Subcutaneous abdominal adipose tissue (tissue), 5 donors: ENCODE results near the gene JAKMIP2.

Experiments
- H3K27ac ChIP-seq: one replicate; pipeline ENCODE4 v1.7.0; 2013; ENCODE audit warnings: low read depth, mild to moderate bottlenecking, inconsistent platforms, low read length, moderate library complexity
- H3K27me3 ChIP-seq, 5 donors: one replicate each; pipeline ENCODE4 v1.7.0; 2013; ENCODE audit warnings: low read length in 5 of 5, inconsistent platforms in 1 of 5; ENCODE audit not compliant: control insufficient read depth in 5 of 5, insufficient read depth in 4 of 5
- H3K36me3 ChIP-seq, 5 donors: one replicate each; pipeline ENCODE4 v1.7.0; 2013; ENCODE audit warnings: low read length in 5 of 5; ENCODE audit not compliant: control insufficient read depth in 5 of 5, insufficient read depth in 5 of 5
- H3K4me1 ChIP-seq, 5 donors: one replicate each; pipeline ENCODE4 v1.7.0; 2013; ENCODE audit warnings: low read length in 5 of 5, mild to moderate bottlenecking in 3 of 5, moderate library complexity in 1 of 5; ENCODE audit not compliant: control insufficient read depth in 5 of 5, insufficient read depth in 5 of 5
- H3K4me3 ChIP-seq, 5 donors: one replicate each; pipeline ENCODE4 v1.7.0; 2013; ENCODE audit warnings: low read length in 5 of 5, low read depth in 1 of 5
- H3K9ac ChIP-seq, 5 donors: one replicate each; pipeline ENCODE4 v1.7.0; 2013; ENCODE audit warnings: low read length in 5 of 5, mild to moderate bottlenecking in 4 of 5, moderate library complexity in 3 of 5
- H3K9me3 ChIP-seq, 5 donors: one replicate each; pipeline ENCODE4 v1.7.0; 2013; ENCODE audit warnings: low read length in 5 of 5; ENCODE audit not compliant: control insufficient read depth in 5 of 5
- donor health status: healthy.
- donor health status: healthy.
- donor health status: healthy.
- donor health status: healthy.
- donor health status: healthy.

The JAKMIP2 gene

DNA sequence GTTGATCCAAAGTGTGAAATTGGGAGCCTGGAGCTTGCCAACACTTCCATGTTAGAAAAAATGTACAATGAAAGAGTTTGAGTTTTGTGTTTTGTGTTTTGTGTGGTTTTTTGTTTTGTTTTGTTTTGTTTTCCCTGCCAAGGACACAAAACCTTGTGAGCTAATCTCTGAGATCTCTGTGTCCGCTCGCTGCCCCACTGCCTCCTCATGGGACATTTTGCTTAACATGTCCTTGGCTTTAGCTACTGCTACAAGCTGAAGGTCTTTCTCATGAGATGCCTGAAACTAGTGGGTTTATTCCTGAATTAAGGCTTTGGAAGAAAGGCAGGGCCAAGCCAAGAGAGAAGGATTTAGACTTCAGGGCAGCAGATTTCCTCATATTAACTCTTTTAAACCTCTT lies 7.3 kb upstream of the JAKMIP2 start:
- no peaks in the 10 kb centered on the region for H3K27me3 ChIP-seq
- H3K9ac ChIP-seq: no peak overlapping the region
- H3K4me1 ChIP-seq: no peaks in the 10 kb centered on the region
- H3K4me3 ChIP-seq: no peak overlapping the region
- H3K27ac ChIP-seq: no peak overlapping the region
- H3K9me3 ChIP-seq: no peaks in the 10 kb centered on the region
- no peaks in the 10 kb centered on the region for H3K36me3 ChIP-seq

GRCh38 chr5:147788023-147788422 lies 5.5 kb upstream of the JAKMIP2 start:
- peaks cover 0 to 3% (median 0%) of the 10 kb centered on the region in 5 donors for H3K27me3 ChIP-seq
- H3K9ac ChIP-seq: no peak overlapping the region
- H3K27ac ChIP-seq: no peak overlapping the region
- H3K9me3 ChIP-seq: no peaks in the 10 kb centered on the region
- no peak overlapping the region for H3K4me3 ChIP-seq
- no peaks in the 10 kb centered on the region for H3K36me3 ChIP-seq
- H3K4me1 ChIP-seq: no peaks in the 10 kb centered on the region

GRCh38 chr5:147786142-147786541 lies 3.6 kb upstream of the JAKMIP2 start:
- Histone ChIP-seq H3K27ac (no peak overlapping the region), H3K27me3 (peaks cover 0 to 5% (median 3%) of the 10 kb centered on the region in 5 donors), H3K4me3 (no peak overlapping the region), H3K9ac (no peak overlapping the region), H3K9me3 (no peaks in the 10 kb centered on the region), H3K4me1 (no peaks in the 10 kb centered on the region), H3K36me3 (no peaks in the 10 kb centered on the region)

GRCh38 chr5:147784146-147784987 lies 1.8 kb upstream of the JAKMIP2 start:
- H3K27me3 ChIP-seq: peaks cover 0 to 5% (median 3%) of the 10 kb centered on the region in 5 donors
- no peak overlapping the region for H3K9ac ChIP-seq
- no peaks in the 10 kb centered on the region for H3K36me3 ChIP-seq
- no peak overlapping the region for H3K27ac ChIP-seq
- H3K4me3 ChIP-seq: no peak overlapping the region
- no peaks in the 10 kb centered on the region for H3K4me1 ChIP-seq
- no peaks in the 10 kb centered on the region for H3K9me3 ChIP-seq

- Histone ChIP-seq H3K4me1 (no peaks in the 10 kb centered on the region), H3K27me3 (peaks cover 0 to 5% (median 3%) of the 10 kb centered on the region in 5 donors), H3K9ac (no peak overlapping the region), H3K36me3 (no peaks in the 10 kb centered on the region), H3K9me3 (no peaks in the 10 kb centered on the region), H3K4me3 (no peak overlapping the region), H3K27ac (no peak overlapping the region)
Measured at GRCh38 chr5:147780924-147781573, 1.5 kb downstream of the JAKMIP2 start.

DNA sequence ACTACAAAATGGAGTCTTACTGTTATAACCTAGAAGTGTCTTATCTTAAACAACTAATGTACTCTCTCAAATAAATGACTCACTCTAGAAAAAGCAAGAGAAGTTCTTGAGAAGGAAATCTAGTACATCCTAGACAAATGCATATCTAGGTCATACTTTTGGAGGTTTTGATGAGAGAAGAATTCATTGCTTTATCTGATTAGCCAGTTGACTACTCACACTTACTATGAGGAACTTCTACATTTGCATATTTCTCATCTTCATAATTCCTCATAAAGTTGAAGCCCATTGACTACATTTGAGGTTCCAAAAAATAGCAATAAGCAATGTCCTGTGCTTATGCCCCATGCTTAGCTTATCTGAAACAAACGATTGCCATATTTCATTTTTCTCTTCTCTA lies 2.8 kb downstream of the JAKMIP2 start:
- Histone ChIP-seq H3K27me3 (peaks cover 0 to 5% (median 3%) of the 10 kb centered on the region in 5 donors), H3K4me3 (no peak overlapping the region), H3K27ac (no peak overlapping the region), H3K4me1 (no peaks in the 10 kb centered on the region), H3K36me3 (no peaks in the 10 kb centered on the region), H3K9me3 (no peaks in the 10 kb centered on the region), H3K9ac (no peak overlapping the region)

DNA sequence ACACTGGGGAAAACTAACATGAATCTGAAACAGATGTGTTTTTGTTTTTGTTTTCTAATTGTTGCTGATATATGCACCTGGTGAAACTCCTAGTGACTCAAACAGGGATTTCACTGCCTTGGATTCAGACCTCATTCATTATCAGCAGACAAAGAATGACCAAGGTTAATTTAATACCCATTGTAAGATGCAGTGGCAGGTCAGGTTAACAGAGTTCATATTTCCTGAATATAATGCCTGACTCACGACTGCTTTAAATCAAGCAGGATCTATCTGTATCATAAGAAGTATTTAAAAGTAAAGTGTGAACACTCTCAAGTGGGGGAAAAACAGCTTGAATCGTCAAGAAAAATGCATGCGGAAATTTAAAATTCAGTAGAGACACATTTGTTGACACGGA lies 5.5 kb downstream of the JAKMIP2 start:
- Histone ChIP-seq H3K4me1 (no peaks in the 10 kb centered on the region), H3K9ac (no peak overlapping the region), H3K4me3 (no peak overlapping the region), H3K27me3 (peaks cover 0 to under 1% (median 0%) of the 10 kb centered on the region in 5 donors), H3K36me3 (no peaks in the 10 kb centered on the region), H3K27ac (no peak overlapping the region), H3K9me3 (no peaks in the 10 kb centered on the region)

- Histone ChIP-seq H3K9ac (no peak overlapping the region), H3K36me3 (no peaks in the 10 kb centered on the region), H3K27ac (no peak overlapping the region), H3K27me3 (no peaks in the 10 kb centered on the region), H3K9me3 (no peaks in the 10 kb centered on the region), H3K4me1 (no peaks in the 10 kb centered on the region), H3K4me3 (no peak overlapping the region)
Measured at GRCh38 chr5:147773587-147773986, 8.9 kb downstream of the JAKMIP2 start.

- Histone ChIP-seq H3K4me3 (no peak overlapping the region), H3K27me3 (no peaks in the 10 kb centered on the region), H3K4me1 (no peaks in the 10 kb centered on the region), H3K27ac (no peak overlapping the region), H3K36me3 (no peaks in the 10 kb centered on the region), H3K9ac (no peak overlapping the region), H3K9me3 (no peaks in the 10 kb centered on the region)
Measured at GRCh38 chr5:147773139-147773538, 9.4 kb downstream of the JAKMIP2 start.

- Histone ChIP-seq H3K27ac (no peak overlapping the region), H3K9ac (no peak overlapping the region), H3K4me1 (no peaks in the 10 kb centered on the region), H3K36me3 (no peaks in the 10 kb centered on the region), H3K4me3 (no peak overlapping the region), H3K27me3 (no peaks in the 10 kb centered on the region), H3K9me3 (no peaks in the 10 kb centered on the region)
Measured at GRCh38 chr5:147767048-147767447, 15.5 kb downstream of the JAKMIP2 start.
